Activated CD4-positive, CD25-positive, alpha-beta regulatory T cell treated with anti-CD3 and anti-CD28 coated beads, Interleukin-2, amount 50 U/mL, for 72 hours (primary cell): ENCODE results near the gene MICAL2.

ENCODE experiments used
- DNase-seq: peaks from one replicate; pipeline ENCODE4 v3.0.0; 2021

Gene MICAL2

DNA sequence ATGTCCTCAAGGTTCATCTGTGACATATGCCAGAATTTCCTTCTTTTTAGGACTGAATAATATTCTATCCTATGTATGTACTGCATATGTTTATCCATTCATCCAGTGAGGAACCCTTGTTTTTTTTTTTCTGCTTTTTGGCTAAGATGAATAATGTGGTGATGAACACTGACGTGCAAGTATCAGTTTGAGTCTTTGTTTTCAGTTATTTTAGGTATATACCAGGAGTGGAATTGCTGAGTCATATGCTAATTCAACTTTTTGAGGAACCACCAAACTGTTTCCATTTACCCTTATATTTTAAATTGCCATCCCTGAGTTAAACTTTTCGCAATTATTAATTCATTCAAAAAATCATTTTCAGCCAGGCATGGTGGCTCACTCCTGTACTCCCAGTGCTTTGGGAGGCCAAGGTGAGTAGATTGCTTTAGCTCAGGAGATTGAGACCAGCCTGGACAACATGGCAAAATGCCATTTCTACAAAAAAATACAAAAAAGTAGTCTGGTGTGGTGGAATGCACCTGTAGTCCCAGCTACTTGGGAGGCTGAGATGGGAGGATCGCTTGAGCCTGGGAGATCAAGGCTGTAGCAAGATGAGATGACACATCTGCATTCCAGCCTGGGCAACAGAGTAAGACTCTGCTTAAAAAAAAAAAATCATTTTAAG lies 64.2 kb downstream of the MICAL2 start:
- DNase-seq = no peak

DNA sequence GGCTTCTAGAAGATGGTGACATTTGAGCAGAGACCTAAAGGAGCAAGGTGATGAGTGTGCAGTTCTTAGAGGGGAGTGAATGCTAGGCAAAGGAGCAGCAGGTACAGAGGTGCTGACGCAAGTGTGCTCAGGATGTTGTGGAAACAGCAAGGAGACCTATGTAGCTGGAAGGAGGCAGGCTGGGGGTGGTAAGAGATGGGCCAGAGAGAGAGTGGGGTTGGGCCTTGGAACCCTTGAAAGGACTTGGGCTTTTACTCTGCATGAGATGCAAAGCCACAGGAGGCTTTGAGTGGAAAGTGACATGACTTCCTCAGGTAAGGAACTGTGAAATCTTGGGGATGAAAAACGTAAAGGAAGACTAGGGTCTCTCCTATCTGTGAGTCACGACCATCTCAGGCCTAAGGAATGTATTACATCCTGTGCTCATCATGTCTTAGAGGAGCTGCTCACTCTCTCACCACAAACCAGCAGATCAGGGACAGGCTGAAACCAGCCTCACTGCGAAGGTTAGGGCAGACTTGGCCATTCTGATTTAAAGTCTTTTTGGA lies 65.4 kb downstream of the MICAL2 start:
- DNase-seq = peak; percentile 41

DNA sequence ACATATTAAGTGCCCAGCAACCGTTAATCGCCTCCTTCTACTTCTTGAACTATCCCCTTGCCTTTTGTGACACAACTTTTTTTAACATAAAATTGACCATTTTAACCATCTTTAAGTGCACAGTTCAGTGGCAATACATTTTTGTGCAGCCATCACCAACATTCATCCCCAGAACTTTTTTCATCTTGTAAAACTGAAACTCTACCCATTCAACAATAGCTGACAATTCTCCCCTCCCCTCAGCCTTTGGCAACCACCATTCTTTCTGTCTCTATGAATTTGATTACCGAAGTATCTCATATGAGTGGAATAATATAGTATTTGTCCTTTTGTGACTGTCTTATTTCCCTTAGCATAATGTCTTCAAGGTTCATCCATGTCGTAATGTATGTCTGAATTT lies 66.0 kb downstream of the MICAL2 start:
- DNase-seq = no peak

DNA sequence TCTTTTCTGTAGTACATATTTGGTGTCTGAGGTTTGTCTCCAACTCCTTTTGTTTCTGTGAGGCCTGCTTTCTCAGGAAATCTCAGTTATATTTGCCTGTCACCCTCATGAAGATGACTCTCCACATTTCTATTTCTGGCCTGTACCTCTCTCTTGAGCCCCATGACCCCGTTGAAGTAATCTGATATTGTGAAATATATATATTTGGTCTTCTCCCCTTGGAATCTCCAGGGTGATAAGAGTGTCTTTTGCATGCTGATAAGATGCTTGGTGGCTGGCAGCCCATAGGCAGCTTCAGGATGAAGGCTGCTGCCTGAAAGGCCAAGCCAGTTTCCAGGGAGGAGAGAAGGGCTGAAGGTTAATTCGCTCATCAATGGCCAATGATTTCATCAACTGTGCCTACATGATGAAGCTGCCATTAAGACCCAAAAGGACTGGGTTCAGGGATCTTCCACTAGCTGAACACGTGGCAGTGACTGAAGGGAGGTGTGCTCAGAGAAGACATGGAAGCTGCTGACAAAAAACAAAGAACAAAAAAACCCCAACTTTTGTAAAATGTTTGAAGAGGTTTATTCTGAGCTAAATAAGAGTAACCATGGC lies 67.4 kb downstream of the MICAL2 start:
- no peak for DNase-seq

DNA sequence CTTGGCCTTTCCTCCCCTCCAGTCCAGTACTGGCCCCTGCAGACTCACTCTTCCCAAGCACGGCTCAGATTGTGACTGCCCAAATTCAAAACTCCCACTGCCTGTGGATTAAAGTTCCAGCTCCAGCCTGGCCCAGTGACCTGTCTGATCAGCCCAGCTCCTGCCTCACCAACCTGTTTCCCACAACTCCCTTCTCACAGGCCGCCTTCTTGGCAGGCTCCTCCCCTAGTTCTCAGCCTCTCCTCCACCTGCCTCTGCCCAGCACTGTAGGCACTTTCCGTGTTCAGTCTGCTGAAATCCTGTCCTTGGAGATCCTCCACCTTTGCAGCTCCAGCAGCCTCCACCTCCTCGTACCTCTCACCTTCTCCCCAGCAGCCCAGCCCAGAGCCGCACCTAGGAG lies 68.6 kb downstream of the MICAL2 start:
- no peak for DNase-seq

DNA sequence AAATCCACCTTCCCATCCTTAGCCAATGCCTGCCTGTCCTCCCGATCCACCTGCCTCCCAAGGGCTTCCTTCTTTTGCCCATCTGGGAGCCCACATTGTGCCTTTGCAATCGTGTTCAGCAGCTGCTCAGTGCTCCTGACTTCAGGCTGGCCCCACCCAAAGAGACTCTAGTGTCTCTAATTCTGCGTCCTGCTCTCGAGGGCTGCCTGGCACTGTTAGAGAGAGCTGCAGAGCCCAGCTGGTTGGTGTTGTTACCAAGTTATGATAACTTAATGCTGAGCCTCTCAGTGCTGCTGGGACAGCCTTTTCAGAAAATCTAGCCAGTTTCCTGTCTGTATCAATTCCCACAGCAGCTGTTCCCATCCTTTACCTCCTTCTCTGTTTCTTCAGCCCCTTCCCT lies 69.1 kb downstream of the MICAL2 start:
- no peak for DNase-seq

DNA sequence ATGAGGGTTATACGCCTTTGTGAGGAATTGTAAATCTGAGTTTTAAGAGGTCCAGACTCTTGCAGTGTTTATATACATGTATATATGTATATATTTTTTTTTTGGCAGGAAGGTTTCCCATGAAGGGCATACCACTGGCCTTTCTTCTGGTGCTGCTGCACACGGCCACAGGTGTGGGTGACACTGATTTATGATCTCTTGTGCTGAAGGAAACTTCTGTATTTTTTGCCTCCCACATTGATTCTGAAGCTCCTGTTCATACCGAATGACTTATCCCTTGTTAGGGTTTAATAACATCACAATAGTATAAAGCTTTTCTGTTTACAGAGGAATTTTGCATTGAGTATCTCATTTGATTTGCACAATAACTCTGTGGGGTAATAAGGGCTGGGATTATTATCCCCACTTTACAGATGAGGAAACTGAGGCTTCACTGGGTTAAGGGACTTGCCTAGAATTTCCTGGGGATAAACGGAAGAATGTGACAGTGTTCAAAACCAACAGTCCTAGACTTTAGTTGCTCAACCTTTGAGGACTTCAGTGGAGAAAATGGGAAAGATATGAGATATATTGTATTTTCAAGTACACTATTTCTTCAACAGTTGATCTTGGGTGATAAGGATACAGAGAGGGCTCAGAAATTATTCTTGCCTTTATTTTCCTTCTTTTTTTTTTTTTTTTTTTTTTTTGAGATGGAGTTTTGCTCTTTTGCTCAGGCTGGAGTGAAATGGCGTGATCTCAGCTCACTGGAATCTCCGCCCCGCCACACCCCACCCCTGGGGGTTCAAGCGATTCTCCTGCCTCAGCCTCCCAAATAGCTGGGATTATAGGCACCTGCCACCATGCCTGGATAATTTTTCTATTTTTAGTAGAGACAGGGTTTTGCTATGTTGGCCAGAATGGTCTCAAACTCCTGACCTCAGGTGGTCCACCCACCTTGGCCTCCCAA lies 70.1 kb downstream of the MICAL2 start:
- no peak for DNase-seq

DNA sequence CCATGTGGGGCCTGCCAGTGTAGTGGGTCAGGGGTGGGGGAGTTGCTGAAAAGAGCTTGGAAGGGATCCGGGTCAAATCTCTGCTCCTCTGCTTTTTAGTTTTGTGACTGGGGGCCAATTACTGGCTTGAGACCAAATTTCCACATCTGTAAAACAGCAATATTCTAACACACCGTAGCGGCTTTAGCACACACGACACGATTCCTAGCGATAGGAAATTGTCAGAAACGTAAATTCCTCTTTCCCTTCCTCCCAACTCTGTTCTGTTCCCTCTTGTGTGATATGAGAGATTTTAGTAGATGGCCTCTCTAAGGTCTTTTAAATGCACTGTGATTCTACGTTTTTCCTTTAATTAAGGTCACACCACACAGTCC lies 71.9 kb downstream of the MICAL2 start:
- no peak for DNase-seq

DNA sequence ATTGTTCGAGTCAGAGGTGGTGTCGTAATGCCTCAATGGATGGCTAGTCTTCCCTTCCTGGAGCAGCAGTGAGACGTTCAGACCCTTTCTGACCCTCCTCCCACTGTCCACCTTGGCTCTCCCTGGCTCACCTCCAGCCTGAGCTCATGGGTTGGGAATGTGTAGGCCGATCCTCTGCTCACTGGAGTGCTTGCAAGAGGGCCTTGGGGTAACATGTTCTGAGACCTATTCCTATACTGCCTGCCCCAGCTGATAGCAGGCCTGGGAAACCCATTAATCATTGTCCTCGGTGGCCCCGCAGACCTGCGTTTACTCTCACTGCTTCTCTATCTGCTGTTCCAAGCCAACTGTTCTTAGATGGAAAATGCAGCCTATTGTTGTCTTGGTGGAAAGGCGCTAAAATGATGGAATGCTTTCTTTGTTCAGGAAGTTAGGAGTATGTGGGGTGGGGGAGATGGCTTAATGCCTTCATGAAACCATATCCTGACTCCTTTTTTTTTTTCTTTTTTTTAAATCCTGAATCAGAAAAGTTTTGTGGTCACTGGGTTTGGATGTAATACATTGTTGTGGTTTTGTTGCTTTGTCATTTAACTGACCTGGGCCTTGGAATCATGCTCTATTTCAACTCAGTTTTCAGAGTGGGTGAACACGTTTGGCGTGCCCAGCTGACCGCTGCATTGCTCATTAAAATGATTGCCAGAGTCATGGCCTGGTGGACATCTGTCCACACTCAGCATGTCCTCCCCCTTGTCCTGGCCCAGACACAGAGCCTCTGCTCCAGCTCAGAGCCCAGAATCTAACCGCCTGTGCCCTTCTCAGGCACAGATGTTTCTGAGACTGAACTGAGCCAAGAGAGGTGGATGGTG lies 72.5 kb downstream of the MICAL2 start:
- DNase-seq = no peak

DNA sequence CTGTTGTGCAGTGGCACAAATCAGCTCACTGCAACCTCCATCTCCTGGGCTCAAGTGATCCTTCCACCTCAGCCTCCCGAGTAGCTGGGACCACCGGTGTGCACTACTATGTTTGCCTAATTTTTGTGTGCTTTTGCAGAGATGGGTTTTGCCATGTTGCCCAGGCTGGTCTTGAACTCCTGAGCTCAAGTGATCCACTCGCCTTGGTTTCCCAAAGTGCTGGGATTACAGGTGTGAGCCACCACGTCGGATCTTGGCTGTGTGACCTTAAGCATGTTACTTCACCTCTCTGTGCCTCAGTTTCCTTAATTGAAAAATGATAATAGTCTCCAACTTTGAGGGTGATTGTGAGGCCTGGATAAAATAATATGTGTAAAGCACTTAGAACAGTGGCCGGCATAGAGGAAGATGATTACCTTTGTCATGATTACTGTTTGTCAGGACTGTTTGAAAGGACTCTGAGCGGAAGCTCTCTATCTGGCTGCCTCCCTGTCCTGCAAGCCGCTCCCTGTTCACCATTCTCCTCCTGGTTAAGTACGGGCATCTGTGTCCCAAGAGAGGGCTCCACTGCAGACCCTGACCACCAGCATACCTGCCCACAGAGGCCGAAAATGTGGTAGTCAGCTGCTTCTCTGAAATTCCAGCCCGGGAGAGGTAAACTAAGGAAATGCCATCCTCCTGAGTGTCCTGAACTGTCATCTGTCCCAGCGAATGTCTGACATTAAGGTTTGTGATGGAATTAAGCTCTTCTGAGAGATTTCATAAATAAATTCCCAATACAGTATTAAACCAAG lies 73.6 kb downstream of the MICAL2 start:
- no peak for DNase-seq

DNA sequence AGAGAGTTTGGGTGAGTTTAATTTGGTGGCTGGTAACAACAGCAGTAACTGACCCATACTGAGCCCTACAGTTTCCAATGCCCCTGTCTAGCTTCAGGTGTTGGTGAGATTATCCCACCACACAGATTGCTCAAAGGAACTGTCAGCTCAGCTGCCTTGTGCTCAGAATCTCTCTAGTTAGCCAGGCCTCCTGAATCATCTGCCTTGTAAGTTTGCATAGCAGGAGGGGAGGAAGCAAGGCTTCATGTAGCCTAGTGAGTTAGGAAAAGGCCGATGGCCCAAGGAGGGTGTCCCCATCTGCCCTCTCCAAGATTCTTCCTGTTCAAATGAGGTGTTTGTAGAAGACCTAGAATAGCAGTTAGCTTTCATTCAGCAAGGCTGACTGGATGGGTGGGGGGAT lies 74.3 kb downstream of the MICAL2 start:
- DNase-seq = no peak

DNA sequence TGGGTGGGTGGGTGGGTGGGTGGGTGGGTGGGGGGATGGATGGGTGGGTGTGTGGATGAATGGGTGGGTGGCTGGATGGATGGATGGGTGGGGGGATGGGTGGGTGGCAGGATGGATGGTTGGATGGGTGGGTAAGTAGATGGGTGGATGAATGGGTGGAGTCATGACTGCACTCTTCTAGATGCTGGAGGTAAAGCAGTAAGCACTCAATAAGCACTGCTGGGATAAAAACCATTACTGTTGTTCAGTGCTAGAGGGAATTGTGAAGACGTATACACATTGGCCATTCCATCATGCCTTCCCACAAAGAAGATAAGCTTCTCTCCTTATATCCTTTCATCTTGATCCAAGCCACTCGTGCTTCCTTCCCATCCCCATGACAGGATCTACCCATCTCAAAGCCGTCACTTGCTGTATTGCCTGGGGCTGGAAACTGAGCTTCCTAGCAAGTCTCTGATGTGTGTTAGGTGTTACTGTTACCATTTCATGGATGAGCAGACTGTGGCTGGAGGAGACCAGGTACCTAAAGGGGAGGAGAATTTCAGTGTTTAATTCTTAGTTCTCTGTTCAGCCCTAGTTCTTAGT lies 74.8 kb downstream of the MICAL2 start:
- DNase-seq = no peak

DNA sequence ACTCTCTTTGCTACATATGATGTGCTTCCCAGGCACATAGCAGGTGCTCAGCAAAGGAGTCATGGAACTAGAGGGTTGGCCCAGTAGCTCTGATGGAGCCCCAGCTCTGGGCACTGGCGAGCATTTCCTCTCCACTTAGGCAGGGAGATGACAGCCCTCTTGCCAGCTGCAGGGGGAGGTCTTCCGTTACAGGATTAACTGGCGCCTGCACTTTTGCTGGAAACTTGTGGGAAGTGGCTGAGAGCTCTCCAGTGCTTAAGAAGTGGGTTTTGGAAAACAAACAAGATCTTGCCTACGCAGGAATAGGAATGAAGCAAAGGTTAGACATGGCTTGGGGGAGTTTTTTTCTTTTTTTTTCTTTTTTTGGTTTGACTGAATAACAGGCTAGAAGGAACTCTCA lies 75.5 kb downstream of the MICAL2 start:
- DNase-seq = no peak

DNA sequence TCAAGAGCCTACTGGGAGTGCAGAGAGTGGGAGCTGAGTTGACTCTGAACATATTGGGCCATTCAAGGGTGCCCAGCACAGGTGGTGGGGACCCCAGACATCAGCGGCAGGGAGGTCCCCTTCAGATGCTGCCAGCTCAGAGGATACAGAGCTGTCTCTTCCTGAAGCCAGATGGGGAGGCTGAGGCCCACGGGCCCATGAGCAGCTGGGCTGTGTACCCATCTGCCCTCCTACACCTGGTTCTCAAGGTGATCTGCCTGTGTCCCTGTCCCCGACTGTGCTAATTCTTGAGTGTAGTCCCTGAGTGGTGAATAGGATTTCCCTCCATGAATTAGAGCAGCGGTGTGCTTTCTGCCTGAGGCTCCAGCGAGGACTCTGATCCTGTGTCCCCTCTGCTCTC lies 76.3 kb downstream of the MICAL2 start:
- DNase-seq = no peak

DNA sequence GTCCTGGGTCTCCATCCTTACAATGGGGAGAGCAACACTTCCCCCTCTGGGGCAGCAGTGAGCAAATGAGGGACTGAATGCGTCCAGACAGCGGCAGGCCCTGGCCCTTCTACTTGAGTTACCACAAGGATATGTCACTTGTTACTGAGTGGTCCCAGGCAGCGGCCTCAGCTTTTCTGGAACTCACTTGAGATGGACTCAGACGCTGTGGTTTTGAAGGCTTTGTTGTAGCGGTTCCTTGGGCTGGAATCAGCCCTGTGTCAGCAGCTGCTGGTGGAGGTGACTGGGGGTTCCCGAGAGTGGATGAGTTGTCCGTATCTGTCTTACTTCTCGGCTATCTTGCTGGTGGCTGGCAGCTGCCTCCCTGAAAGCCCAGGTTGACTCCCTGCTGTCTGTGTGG lies 77.0 kb downstream of the MICAL2 start:
- no peak for DNase-seq

DNA sequence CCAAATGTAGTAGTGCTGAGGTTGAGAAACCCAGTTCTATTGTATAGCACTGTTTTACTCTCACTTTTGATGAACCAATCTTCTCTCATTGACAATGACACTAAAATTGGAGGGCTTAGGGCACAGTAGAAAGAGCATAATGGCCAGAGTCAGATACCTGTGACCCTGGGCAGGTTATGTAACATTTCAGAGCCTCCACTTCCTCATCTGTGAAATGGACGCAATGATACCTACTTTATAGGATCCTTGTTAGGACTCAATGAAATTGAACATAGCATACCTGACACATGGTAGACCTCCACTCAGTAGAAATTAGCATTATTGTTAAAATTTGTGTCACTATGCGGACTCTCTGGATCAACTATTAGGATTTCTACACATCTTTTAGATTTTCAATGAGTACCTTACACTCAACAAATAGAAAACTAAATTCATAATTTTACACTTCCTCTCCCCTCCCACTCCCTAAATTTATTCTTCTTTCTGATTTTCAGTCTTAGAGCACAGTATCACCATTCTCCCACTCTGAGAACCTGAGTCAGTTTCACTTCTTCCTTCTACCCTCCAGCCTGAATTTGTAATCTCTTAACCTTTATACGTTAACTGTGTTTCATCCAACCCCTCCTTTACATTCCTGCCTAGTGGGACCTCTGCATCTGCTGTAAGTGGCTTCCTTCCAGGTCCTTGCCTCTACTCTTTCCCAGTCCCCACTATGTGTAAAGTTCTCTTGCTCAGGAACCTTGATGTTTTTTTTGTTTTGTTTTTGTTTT lies 78.3 kb downstream of the MICAL2 start:
- DNase-seq = no peak

DNA sequence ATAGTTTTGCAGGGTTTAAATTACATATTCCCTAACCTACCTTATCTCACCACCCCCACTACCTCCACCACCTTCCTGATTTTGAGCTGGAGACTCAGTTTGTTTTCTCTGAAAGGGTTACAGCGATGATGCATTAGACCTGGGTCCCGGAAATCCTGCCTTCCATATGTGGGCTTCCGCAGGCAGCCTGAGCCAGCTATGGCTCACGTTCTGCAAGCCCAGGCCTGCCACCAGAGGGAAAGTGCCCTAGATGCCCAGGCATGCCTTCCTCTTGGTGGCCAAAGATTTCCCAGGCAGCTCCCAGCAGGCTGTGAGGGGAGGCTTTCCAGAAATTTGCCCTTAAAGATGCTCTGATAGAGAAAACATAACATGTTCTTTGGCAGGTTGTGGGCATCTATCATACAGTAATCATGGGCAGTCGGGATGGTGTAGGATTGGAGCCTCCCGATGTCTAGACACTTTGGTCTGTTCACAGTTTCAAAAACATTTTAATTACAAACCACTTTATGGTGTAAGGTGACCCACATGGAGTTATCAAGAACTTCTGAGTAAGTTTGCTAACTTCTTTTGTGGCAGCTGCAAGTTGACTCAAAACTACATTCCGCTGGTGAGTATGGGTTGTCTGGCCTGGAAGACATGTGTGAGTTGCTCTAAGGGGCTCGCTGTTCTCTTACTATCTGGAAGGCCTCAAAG lies 79.3 kb downstream of the MICAL2 start:
- DNase-seq = no peak

DNA sequence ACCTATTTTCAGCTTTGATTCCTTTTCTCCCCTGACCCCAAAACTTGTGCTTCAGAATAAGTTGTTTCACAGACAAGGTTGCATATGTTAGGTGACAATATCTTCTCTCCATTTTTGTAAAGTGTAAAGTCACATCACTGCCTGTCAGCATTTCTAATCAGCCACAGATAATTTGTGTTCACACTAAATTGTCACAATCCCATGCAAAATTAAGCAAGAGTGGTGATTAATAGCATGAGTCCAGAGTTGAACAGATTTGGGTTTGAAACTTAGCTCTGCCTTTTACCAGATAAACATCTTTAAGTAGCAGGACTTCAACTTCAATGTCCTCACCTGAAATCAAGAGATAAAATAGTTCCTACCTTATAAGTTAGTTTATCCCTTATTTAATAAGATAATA lies 80.1 kb downstream of the MICAL2 start:
- no peak for DNase-seq

DNA sequence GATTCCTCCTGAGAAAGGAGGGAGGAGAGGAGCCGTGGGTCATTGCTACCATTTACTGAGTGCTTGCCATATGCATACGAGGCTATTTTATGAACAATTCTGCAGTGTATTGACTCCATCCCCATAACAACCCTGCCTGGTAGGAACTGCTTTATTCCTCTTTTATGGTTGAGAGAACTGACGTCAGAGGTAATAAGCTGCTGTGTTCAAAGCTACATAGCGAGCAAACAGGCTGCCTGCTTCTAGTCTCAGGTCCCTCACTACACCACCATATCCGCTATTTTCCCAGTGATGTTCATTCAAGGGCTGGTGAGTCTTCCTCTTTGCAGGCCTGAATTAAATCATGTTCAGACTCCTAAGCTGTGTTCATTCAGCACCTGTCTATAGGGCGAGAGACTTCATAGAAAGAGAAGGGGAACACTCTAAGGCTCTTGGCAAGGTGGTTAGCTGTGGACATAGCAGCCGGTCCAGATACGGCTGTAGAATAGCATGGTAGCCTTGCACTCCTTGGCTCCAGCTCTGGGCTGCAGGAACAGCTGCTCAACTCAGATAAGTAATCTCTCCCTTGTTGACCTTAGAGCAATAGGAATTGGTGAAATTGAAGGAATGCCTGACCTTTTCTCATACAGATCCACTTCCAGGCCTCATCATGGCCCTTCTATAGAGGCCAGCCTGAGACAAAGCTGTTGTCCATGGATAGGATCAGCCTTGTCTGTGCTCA lies 82.6 kb downstream of the MICAL2 start:
- DNase-seq = no peak
